Prostate gland (tissue), 2 donors: ENCODE results near the gene CYTH1.

Source experiments
- CTCF ChIP-seq, 4 experiments: fragments of 200-600 bp in 2 of 4; fragments of 450-650 bp in 2 of 4; sonication (generic) in 2 of 4; IDR thresholded peaks; 1 replicate in 3 of 4; 2 replicates in 1 of 4; pipeline ENCODE4 v1.5.1; 2016 to 2019; ENCODE audit warnings: antibody characterized with exemption in 4 of 4, mild to moderate bottlenecking in 2 of 4, moderate library complexity in 2 of 4
- POLR2A ChIP-seq: fragments of 450-650 bp; IDR thresholded peaks from one replicate; pipeline ENCODE4 v1.6.1; 2016; ENCODE audit warnings: antibody characterized with exemption, mild to moderate bottlenecking

- TF ChIP-seq CTCF (IDR thresholded peaks at IDR 0.05) (peak in 1 of 4 experiments; percentile 28), POLR2A (peak; percentile 20)
Measured at GRCh38 chr17:78779850-78780249, 2.2 kb downstream of the CYTH1 start.
